ENCODE measurements around the gene PPP5C. TPM values are rescaled to one million over a fixed set of nuclear protein-coding genes. Genes with fewer than 3 reads are reported as not detected.

PPP5C gene
- total RNA-seq, 1 experiment from 2014 or later, result 79.9 TPM

- H3K4me1 ChIP-seq (ENCODE audit: insufficient read depth, low read length), result peaks cover 42% of the 10 kb centered on the region
- peak overlapping the region; percentile 62 for H3K4me2 ChIP-seq (ENCODE audit: low read length)
- no peak overlapping the region for H2AFZ ChIP-seq (ENCODE audit: low read length)
- TF ChIP-seq EZH2 (IDR thresholded peaks at IDR 0.05; ENCODE audit: low read length, unreplicated experiment), result no peak
- TF ChIP-seq CTCF (conservative IDR thresholded peaks at IDR 0.05; ENCODE audit: low read depth, low read length), result no peak
- TF ChIP-seq EZH2phosphoT487 (IDR thresholded peaks at IDR 0.05; ENCODE audit: borderline replicate concordance, low read length), result no peak
- H3K4me3 ChIP-seq (ENCODE audit: low read length), result no peak overlapping the region
- no peaks in the 10 kb centered on the region for H3F3A ChIP-seq (ENCODE audit: low read length, unreplicated experiment)
- CTCF ChIA-PET, result interaction anchor here (0.6 kb wide), 2 partner anchors 23 to 33 kb away, joined by 3 read pairs; partner anchors contain the start of gene PPP5C
- H3K79me2 ChIP-seq (ENCODE audit: low read length), result peaks cover 30% of the 10 kb centered on the region
- POLR2A ChIA-PET (ENCODE audit: unreplicated experiment), result interaction anchor here (0.5 kb wide), 1 partner anchor 81 kb away, joined by 3 read pairs; no protein-coding TSS in a partner anchor
- H3K9me2 ChIP-seq (replicated peaks; ENCODE audit: low read length), result no peaks in the 10 kb centered on the region
- DNase-seq (peak; percentile 83), ATAC-seq (peak; percentile 29; the same call in 1 of the 2 replicates)
- H3K36me3 ChIP-seq (ENCODE audit: low read depth, low read length), result no peaks in the 10 kb centered on the region; the same call in 1 of the 2 replicates
- H3K27ac ChIP-seq (ENCODE audit: low read length), result no peak overlapping the region
- no TSS peak for BruUV-seq (replicated peaks)
- H3K27me3 ChIP-seq (ENCODE audit: low read length), result no peaks in the 10 kb centered on the region
- intact Hi-C loops (cut with micrococcal nuclease), result loop anchor here (5.0 kb wide), 1 partner anchor 88 kb away; no protein-coding TSS in a partner anchor
- H3K9ac ChIP-seq (ENCODE audit: low read length), result no peak overlapping the region
- 0 out of 2 replicates have a peak, but pooled peaks cover 3% of the 10 kb centered on the region for H4K20me1 ChIP-seq (ENCODE audit: low read length)
- H3K9me3 ChIP-seq (ENCODE audit: low read length), result no peaks in the 10 kb centered on the region
Measured at GRCh38 chr19:46369817-46370216, 22.9 kb downstream of the PPP5C start.

GRCh38 chr19:46371371-46371901, 24.5 kb downstream of the PPP5C start:
- no peak for ATAC-seq
- CTCF ChIA-PET, result no interaction called here
- no peak overlapping the region for H3K9ac ChIP-seq (ENCODE audit: low read length)

More at GRCh38 chr19:46371371-46371901, 24.5 kb downstream of the PPP5C start:
- H3K27me3 ChIP-seq (ENCODE audit: low read length), result no peaks in the 10 kb centered on the region
- H3K79me2 ChIP-seq (ENCODE audit: low read length), result peaks cover 36% of the 10 kb centered on the region
- no peak overlapping the region for H3K27ac ChIP-seq (ENCODE audit: low read length)
- H3K9me3 ChIP-seq (ENCODE audit: low read length), result no peaks in the 10 kb centered on the region
- intact Hi-C loops (cut with micrococcal nuclease), result loop anchor here (5.0 kb wide), 1 partner anchor 89 kb away; no protein-coding TSS in a partner anchor
- DNase-seq, result no peak
- peaks cover 3% of the 10 kb centered on the region for H3K36me3 ChIP-seq (ENCODE audit: low read depth, low read length)
- 0 out of 2 replicates have a peak, but pooled peaks cover 3% of the 10 kb centered on the region for H4K20me1 ChIP-seq (ENCODE audit: low read length)
- H3K4me1 ChIP-seq (ENCODE audit: insufficient read depth, low read length), result peaks cover 43% of the 10 kb centered on the region
- no peak overlapping the region for H2AFZ ChIP-seq (ENCODE audit: low read length)
- H3F3A ChIP-seq (ENCODE audit: low read length, unreplicated experiment), result no peaks in the 10 kb centered on the region
- peak overlapping the region; percentile 8; the same call in 1 of the 2 replicates for H3K4me2 ChIP-seq (ENCODE audit: low read length)
- TF ChIP-seq CTCF (conservative IDR thresholded peaks at IDR 0.05; ENCODE audit: low read depth, low read length), result no peak
- TF ChIP-seq EZH2 (IDR thresholded peaks at IDR 0.05; ENCODE audit: low read length, unreplicated experiment), result no peak
- no peak for TF ChIP-seq EZH2phosphoT487 (IDR thresholded peaks at IDR 0.05; ENCODE audit: borderline replicate concordance, low read length)
- POLR2A ChIA-PET (ENCODE audit: unreplicated experiment), result interaction anchor here (0.6 kb wide), 1 partner anchor 145 kb away, joined by 3 read pairs; no protein-coding TSS in a partner anchor
- no TSS peak for BruUV-seq (replicated peaks)
- no peak overlapping the region for H3K4me3 ChIP-seq (ENCODE audit: low read length)
- H3K9me2 ChIP-seq (replicated peaks; ENCODE audit: low read length), result no peaks in the 10 kb centered on the region

Data from PC-3 (cell line).